ENCODE measurements around the gene AUTS2.
"Not testable (repeated sequence)": the region's sequence is repeated elsewhere in the genome, so short reads cannot be mapped to it uniquely, and the experiment has no call there.

AUTS2 gene

GRCh38 chr7:70630440-70630817 lies 1032.2 kb downstream of the AUTS2 start:
- no peak for DNase-seq (ENCODE audit: low spot score)

GRCh38 chr7:70630818-70631457 lies 1032.7 kb downstream of the AUTS2 start:
- no peak for DNase-seq (ENCODE audit: low spot score)

- no peak for DNase-seq (ENCODE audit: low spot score)
Observed at GRCh38 chr7:70631718-70632117, 1033.4 kb downstream of the AUTS2 start.

GRCh38 chr7:70632400-70632799 lies 1034.1 kb downstream of the AUTS2 start:
- DNase-seq (ENCODE audit: low spot score) = no peak

- DNase-seq (ENCODE audit: low spot score) = no peak
Observed at GRCh38 chr7:70634071-70634470, 1035.8 kb downstream of the AUTS2 start.

- DNase-seq (ENCODE audit: low spot score) = no peak
Observed at GRCh38 chr7:70634610-70635068, 1036.4 kb downstream of the AUTS2 start.

GRCh38 chr7:70635633-70636032 lies 1037.4 kb downstream of the AUTS2 start:
- no peak for DNase-seq (ENCODE audit: low spot score)

GRCh38 chr7:70636169-70636568 lies 1037.9 kb downstream of the AUTS2 start:
- DNase-seq (ENCODE audit: low spot score) = no peak

GRCh38 chr7:70637726-70638125 lies 1039.5 kb downstream of the AUTS2 start:
- no peak for DNase-seq (ENCODE audit: low spot score)

- DNase-seq (ENCODE audit: low spot score) = no peak
Observed at GRCh38 chr7:70638158-70639107, 1040.2 kb downstream of the AUTS2 start.

GRCh38 chr7:70640266-70640833 lies 1042.1 kb downstream of the AUTS2 start:
- no peak for DNase-seq (ENCODE audit: low spot score)

- no peak for DNase-seq (ENCODE audit: low spot score)
Observed at GRCh38 chr7:70641882-70642281, 1043.6 kb downstream of the AUTS2 start.

- no peak for DNase-seq (ENCODE audit: low spot score)
Observed at GRCh38 chr7:70645279-70645678, 1047.0 kb downstream of the AUTS2 start.

- no peak for DNase-seq (ENCODE audit: low spot score)
Observed at GRCh38 chr7:70645876-70646351, 1047.6 kb downstream of the AUTS2 start.

- no peak for DNase-seq (ENCODE audit: low spot score)
Observed at GRCh38 chr7:70646536-70647248, 1048.4 kb downstream of the AUTS2 start.

GRCh38 chr7:70647801-70648498 lies 1049.7 kb downstream of the AUTS2 start:
- DNase-seq (ENCODE audit: low spot score) = no peak

GRCh38 chr7:70648499-70648861 lies 1050.2 kb downstream of the AUTS2 start:
- DNase-seq (ENCODE audit: low spot score) = not testable (repeated sequence)

- DNase-seq (ENCODE audit: low spot score) = no peak
Observed at GRCh38 chr7:70649323-70649722, 1051.0 kb downstream of the AUTS2 start.

GRCh38 chr7:70654146-70654545 lies 1055.9 kb downstream of the AUTS2 start:
- no peak for DNase-seq (ENCODE audit: low spot score)

- DNase-seq (ENCODE audit: low spot score) = no peak
Observed at GRCh38 chr7:70654979-70655378, 1056.7 kb downstream of the AUTS2 start.

GRCh38 chr7:70655694-70656093 lies 1057.4 kb downstream of the AUTS2 start:
- DNase-seq (ENCODE audit: low spot score) = no peak

- no peak for DNase-seq (ENCODE audit: low spot score)
Observed at GRCh38 chr7:70657571-70657970, 1059.3 kb downstream of the AUTS2 start.

Measured in D341Med (cell line).